ENCODE data around the gene ENG.

ENG gene

DNA sequence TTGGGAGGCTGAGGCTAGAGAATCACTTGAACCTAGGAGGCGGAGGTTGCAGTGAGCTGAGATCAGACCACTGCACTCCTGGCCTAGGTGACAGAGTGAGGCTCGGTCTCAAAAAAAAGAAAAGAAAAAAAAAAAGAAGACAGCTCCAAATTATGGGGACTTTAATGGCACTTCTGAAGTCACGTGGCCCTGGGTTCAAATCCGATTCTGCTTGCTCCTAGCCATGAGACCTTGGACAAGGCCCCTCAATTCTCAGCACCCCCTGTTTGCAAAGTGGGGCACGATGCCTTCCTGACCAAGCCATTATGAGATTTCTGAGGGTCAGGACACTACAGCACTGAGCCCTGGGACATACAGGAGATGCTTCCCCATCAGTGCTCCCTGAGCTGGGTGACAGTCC lies 1.1 kb upstream of the ENG start:
- H3K9ac ChIP-seq (ENCODE audit: low read length in 5 of 5) = peak overlapping the region in 2 of 5 donors; percentile 26 to 40
- H3K4me3 ChIP-seq (ENCODE audit: low read depth in 1 of 5, low read length in 5 of 5) = no peak overlapping the region
- peak overlapping the region; percentile 90 for H3K27ac ChIP-seq (ENCODE audit: low read depth, low read length)
- no peaks in the 10 kb centered on the region for H3K27me3 ChIP-seq (ENCODE audit: control insufficient read depth in 5 of 5, insufficient read depth in 4 of 5, low read length in 5 of 5)
- H3K9me3 ChIP-seq (ENCODE audit: control insufficient read depth in 5 of 5, low read length in 5 of 5) = no peaks in the 10 kb centered on the region
- H3K4me1 ChIP-seq (ENCODE audit: control insufficient read depth in 5 of 5, insufficient read depth in 5 of 5, low read length in 5 of 5) = peaks cover 11 to 84% (median 74%) of the 10 kb centered on the region in 5 donors
- H3K36me3 ChIP-seq (ENCODE audit: control insufficient read depth in 5 of 5, insufficient read depth in 5 of 5, low read length in 5 of 5) = peaks cover 0 to 9% (median under 1%) of the 10 kb centered on the region in 5 donors

- peaks cover 0 to 14% (median 5%) of the 10 kb centered on the region in 5 donors for H3K36me3 ChIP-seq (ENCODE audit: control insufficient read depth in 5 of 5, insufficient read depth in 5 of 5, low read length in 5 of 5)
- H3K4me1 ChIP-seq (ENCODE audit: control insufficient read depth in 5 of 5, insufficient read depth in 5 of 5, low read length in 5 of 5) = peaks cover 7 to 84% (median 74%) of the 10 kb centered on the region in 5 donors
- no peaks in the 10 kb centered on the region for H3K27me3 ChIP-seq (ENCODE audit: control insufficient read depth in 5 of 5, insufficient read depth in 4 of 5, low read length in 5 of 5)
- H3K27ac ChIP-seq (ENCODE audit: low read depth, low read length) = peak overlapping the region; percentile 90
- peak overlapping the region in 1 of 5 donors; percentile 56 for H3K9ac ChIP-seq (ENCODE audit: low read length in 5 of 5)
- H3K9me3 ChIP-seq (ENCODE audit: control insufficient read depth in 5 of 5, low read length in 5 of 5) = no peaks in the 10 kb centered on the region
- peak overlapping the region in 3 of 5 donors; percentile 22 to 87 (median 47) for H3K4me3 ChIP-seq (ENCODE audit: low read depth in 1 of 5, low read length in 5 of 5)
These were observed 502 bp upstream of the ENG start for GRCh38 chr9:127854960-127855359.

DNA sequence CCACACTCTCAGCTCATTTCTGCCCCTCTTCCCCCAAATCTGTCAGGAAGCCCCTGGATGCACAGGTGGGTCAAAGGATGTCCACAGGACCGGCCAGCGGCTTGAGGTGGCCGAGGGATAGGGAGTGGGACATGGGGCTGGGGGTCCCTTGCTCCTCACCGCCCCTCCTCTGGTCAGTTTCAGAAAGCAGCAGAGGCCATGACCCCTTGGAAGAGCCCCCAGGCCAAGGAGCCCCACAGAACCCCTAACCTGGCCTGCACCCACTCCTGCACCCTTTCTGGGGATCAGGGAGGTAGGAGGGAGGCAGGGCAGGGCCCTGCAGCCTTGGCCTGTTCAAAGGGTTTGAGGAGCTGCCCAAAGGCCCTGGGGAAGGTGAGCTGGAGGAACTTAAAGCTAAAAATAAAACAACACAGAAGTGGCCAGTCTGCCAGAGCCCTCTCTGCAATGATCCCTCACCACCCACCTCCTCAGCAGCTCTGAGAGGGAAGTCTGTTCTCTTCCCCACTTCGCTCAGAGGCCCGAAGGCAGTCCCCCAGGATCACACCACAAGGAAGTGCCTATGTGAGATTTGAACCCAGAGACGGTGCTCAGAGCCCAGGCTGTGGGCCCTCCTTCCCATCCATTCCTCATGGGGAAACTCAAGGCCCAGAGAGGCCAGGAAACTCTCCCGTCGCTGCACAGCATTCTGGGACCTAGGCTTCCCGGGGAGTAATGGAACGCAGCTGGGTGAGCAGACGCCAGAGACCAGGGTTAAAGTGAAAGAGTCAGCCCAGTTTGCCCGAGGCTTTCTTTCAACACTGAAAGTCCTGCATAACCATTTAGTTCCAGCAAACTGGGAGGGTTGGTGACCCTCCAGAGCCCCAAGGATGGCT lies 910 bp downstream of the ENG start:
- H3K36me3 ChIP-seq (ENCODE audit: control insufficient read depth in 5 of 5, insufficient read depth in 5 of 5, low read length in 5 of 5) = peaks cover 0 to 23% (median 5%) of the 10 kb centered on the region in 5 donors
- peak overlapping the region; percentile 90 for H3K27ac ChIP-seq (ENCODE audit: low read depth, low read length)
- H3K9ac ChIP-seq (ENCODE audit: low read length in 5 of 5) = peak overlapping the region; percentile 42 to 89 (median 87)
- no peaks in the 10 kb centered on the region for H3K27me3 ChIP-seq (ENCODE audit: control insufficient read depth in 5 of 5, insufficient read depth in 4 of 5, low read length in 5 of 5)
- H3K9me3 ChIP-seq (ENCODE audit: control insufficient read depth in 5 of 5, low read length in 5 of 5) = peaks cover 0 to 8% (median 7%) of the 10 kb centered on the region in 5 donors
- H3K4me1 ChIP-seq (ENCODE audit: control insufficient read depth in 5 of 5, insufficient read depth in 5 of 5, low read length in 5 of 5) = peaks cover 6 to 88% (median 72%) of the 10 kb centered on the region in 5 donors
- H3K4me3 ChIP-seq (ENCODE audit: low read depth in 1 of 5, low read length in 5 of 5) = peak overlapping the region; percentile 77 to 96 (median 87)

GRCh38 chr9:127852829-127853228 lies 1.6 kb downstream of the ENG start:
- H3K4me3 ChIP-seq (ENCODE audit: low read depth in 1 of 5, low read length in 5 of 5) = peak overlapping the region; percentile 77 to 96 (median 87)
- peaks cover 6 to 88% (median 64%) of the 10 kb centered on the region in 5 donors for H3K4me1 ChIP-seq (ENCODE audit: control insufficient read depth in 5 of 5, insufficient read depth in 5 of 5, low read length in 5 of 5)
- peaks cover 0 to 8% (median 7%) of the 10 kb centered on the region in 5 donors for H3K9me3 ChIP-seq (ENCODE audit: control insufficient read depth in 5 of 5, low read length in 5 of 5)
- peak overlapping the region in 4 of 5 donors; percentile 83 to 89 (median 88) for H3K9ac ChIP-seq (ENCODE audit: low read length in 5 of 5)
- H3K27ac ChIP-seq (ENCODE audit: low read depth, low read length) = peak overlapping the region; percentile 90
- no peaks in the 10 kb centered on the region for H3K27me3 ChIP-seq (ENCODE audit: control insufficient read depth in 5 of 5, insufficient read depth in 4 of 5, low read length in 5 of 5)
- H3K36me3 ChIP-seq (ENCODE audit: control insufficient read depth in 5 of 5, insufficient read depth in 5 of 5, low read length in 5 of 5) = peaks cover 0 to 26% (median 5%) of the 10 kb centered on the region in 5 donors

DNA sequence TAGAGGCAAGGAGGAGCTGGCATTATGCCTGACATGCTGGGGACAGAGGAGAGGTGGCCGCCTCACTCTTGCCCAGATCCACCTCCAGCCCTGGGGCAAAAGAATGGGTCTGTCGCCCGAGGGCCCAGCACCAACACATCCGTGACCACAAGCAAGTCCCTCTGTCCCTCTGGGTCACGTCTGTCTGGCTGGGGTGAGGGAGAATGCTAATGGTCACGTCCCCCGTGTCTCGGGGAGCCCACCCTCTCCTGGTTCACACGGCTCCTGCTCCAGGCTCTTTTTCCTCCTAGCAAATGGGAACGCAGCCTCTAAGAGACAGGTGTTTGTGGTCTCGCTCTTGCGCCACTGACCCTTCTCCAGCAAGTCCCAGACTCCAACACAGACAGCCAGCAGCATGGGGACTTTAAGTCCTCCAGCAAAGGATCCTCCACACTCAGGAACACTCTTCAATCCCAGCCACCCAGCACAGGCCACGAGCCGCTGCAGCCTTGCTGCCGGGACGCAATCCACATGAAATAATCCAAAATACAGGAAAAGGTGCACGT lies 4.1 kb downstream of the ENG start:
- Histone ChIP-seq H3K36me3 (ENCODE audit: control insufficient read depth in 5 of 5, insufficient read depth in 5 of 5, low read length in 5 of 5) (peaks cover 0 to 30% (median 5%) of the 10 kb centered on the region in 5 donors), H3K9me3 (ENCODE audit: control insufficient read depth in 5 of 5, low read length in 5 of 5) (peaks cover 0 to 8% (median 7%) of the 10 kb centered on the region in 5 donors), H3K9ac (ENCODE audit: low read length in 5 of 5) (peak overlapping the region in 3 of 5 donors; percentile 4 to 60 (median 26)), H3K4me1 (ENCODE audit: control insufficient read depth in 5 of 5, insufficient read depth in 5 of 5, low read length in 5 of 5) (peaks cover 3 to 88% (median 57%) of the 10 kb centered on the region in 5 donors), H3K27ac (ENCODE audit: low read depth, low read length) (peak overlapping the region; percentile 86), H3K4me3 (ENCODE audit: low read depth in 1 of 5, low read length in 5 of 5) (peak overlapping the region in 4 of 5 donors; percentile 29 to 96 (median 64)), H3K27me3 (ENCODE audit: control insufficient read depth in 5 of 5, insufficient read depth in 4 of 5, low read length in 5 of 5) (no peaks in the 10 kb centered on the region)

DNA sequence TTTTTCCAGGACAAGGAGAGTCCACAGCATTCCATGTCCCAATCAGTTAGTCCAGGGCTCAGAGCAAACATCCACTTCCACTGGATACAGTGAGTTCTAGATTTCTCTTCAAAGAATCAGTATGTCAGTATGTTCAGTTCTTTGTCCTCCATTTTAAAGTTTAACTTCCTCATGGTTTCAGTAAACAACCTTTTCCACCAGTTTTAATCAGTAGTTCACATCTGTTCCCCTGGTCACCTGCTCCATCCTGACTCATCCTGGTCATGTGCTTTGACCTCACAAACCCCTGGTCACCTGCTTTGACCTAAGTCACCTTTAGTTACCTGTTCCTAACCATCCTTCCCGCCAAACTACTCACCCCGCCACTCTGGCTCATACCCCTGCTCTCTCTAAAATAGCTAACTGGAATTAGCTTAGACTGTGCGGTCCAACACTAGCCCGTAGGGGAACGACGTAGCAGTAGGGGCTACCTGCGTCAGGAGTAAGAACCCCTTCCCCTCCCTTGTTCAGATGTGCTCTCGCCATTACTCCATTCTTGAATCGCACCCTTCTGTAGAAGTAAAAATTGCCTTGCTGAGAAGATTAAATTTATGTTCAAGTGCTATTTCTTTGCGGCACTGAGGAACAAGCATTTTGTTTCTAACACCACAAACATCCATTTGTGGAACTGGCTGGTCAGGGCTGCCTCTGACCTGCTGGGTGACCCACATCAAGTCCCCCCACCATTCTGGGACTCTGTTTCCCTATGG lies 5.5 kb downstream of the ENG start:
- Histone ChIP-seq H3K27me3 (ENCODE audit: control insufficient read depth in 5 of 5, insufficient read depth in 4 of 5, low read length in 5 of 5) (no peaks in the 10 kb centered on the region), H3K27ac (ENCODE audit: low read depth, low read length) (peak overlapping the region; percentile 86), H3K9me3 (ENCODE audit: control insufficient read depth in 5 of 5, low read length in 5 of 5) (peaks cover 0 to 8% (median 7%) of the 10 kb centered on the region in 5 donors), H3K4me3 (ENCODE audit: low read depth in 1 of 5, low read length in 5 of 5) (peak overlapping the region in 4 of 5 donors; percentile 32 to 96 (median 64)), H3K9ac (ENCODE audit: low read length in 5 of 5) (peak overlapping the region in 1 of 5 donors; percentile 60), H3K4me1 (ENCODE audit: control insufficient read depth in 5 of 5, insufficient read depth in 5 of 5, low read length in 5 of 5) (peaks cover 3 to 87% (median 53%) of the 10 kb centered on the region in 5 donors), H3K36me3 (ENCODE audit: control insufficient read depth in 5 of 5, insufficient read depth in 5 of 5, low read length in 5 of 5) (peaks cover 0 to 30% (median 5%) of the 10 kb centered on the region in 5 donors)

GRCh38 chr9:127847833-127848755 lies 6.4 kb downstream of the ENG start:
- Histone ChIP-seq H3K4me1 (ENCODE audit: control insufficient read depth in 5 of 5, insufficient read depth in 5 of 5, low read length in 5 of 5) (peaks cover 3 to 82% (median 45%) of the 10 kb centered on the region in 5 donors), H3K9me3 (ENCODE audit: control insufficient read depth in 5 of 5, low read length in 5 of 5) (peaks cover 0 to 8% (median 7%) of the 10 kb centered on the region in 5 donors), H3K27me3 (ENCODE audit: control insufficient read depth in 5 of 5, insufficient read depth in 4 of 5, low read length in 5 of 5) (no peaks in the 10 kb centered on the region), H3K36me3 (ENCODE audit: control insufficient read depth in 5 of 5, insufficient read depth in 5 of 5, low read length in 5 of 5) (peaks cover 0 to 31% (median 7%) of the 10 kb centered on the region in 5 donors), H3K4me3 (ENCODE audit: low read depth in 1 of 5, low read length in 5 of 5) (peak overlapping the region in 3 of 5 donors; percentile 20 to 54 (median 52)), H3K9ac (ENCODE audit: low read length in 5 of 5) (peak overlapping the region in 2 of 5 donors; percentile 45 to 65), H3K27ac (ENCODE audit: low read depth, low read length) (peak overlapping the region; percentile 86)

GRCh38 chr9:127847178-127847510 lies 7.3 kb downstream of the ENG start:
- peak overlapping the region; percentile 86 for H3K27ac ChIP-seq (ENCODE audit: low read depth, low read length)
- H3K9me3 ChIP-seq (ENCODE audit: control insufficient read depth in 5 of 5, low read length in 5 of 5) = peaks cover 0 to 8% (median 7%) of the 10 kb centered on the region in 5 donors
- peak overlapping the region in 2 of 5 donors; percentile 19 to 65 for H3K9ac ChIP-seq (ENCODE audit: low read length in 5 of 5)
- H3K4me3 ChIP-seq (ENCODE audit: low read depth in 1 of 5, low read length in 5 of 5) = peak overlapping the region in 4 of 5 donors; percentile 20 to 55 (median 53)
- peaks cover 3 to 78% (median 35%) of the 10 kb centered on the region in 5 donors for H3K4me1 ChIP-seq (ENCODE audit: control insufficient read depth in 5 of 5, insufficient read depth in 5 of 5, low read length in 5 of 5)
- peaks cover 0 to 31% (median 11%) of the 10 kb centered on the region in 5 donors for H3K36me3 ChIP-seq (ENCODE audit: control insufficient read depth in 5 of 5, insufficient read depth in 5 of 5, low read length in 5 of 5)
- H3K27me3 ChIP-seq (ENCODE audit: control insufficient read depth in 5 of 5, insufficient read depth in 4 of 5, low read length in 5 of 5) = no peaks in the 10 kb centered on the region

All from subcutaneous abdominal adipose tissue (tissue), 5 donors.